Uterus (tissue), 4 donors: ENCODE results near the gene CHRNA4. TPM values are rescaled to one million over a fixed set of nuclear protein-coding genes. Genes with fewer than 3 reads are reported as not detected.
"Not testable (repeated sequence)": the region's sequence is repeated elsewhere in the genome, so short reads cannot be mapped to it uniquely, and the experiment has no call there.

Experiments used
- DNase-seq, 2 donors: peaks; one replicate each; pipeline ENCODE4 v3.0.0-alpha.2; 2019 to 2020
- H3K27ac ChIP-seq, 2 donors: fragments of 200-600 bp; sonication (generic); 1 replicate in 1 of 2; 2 replicates in 1 of 2; pipeline ENCODE4 v1.5.1; 2016 to 2018
- H3K27me3 ChIP-seq, 2 donors: fragments of 200-600 bp; sonication (generic); one replicate each; pipeline ENCODE4 v1.5.1; 2018 to 2019; ENCODE audit warnings: control low read depth in 1 of 2
- H3K36me3 ChIP-seq, 2 donors: fragments of 200-600 bp; sonication (generic); one replicate each; pipeline ENCODE4 v1.5.1; 2019; ENCODE audit warnings: control low read depth in 1 of 2
- H3K4me1 ChIP-seq, 2 donors: fragments of 200-600 bp; sonication (generic); one replicate each; pipeline ENCODE4 v1.5.1; 2018 to 2019; ENCODE audit warnings: control low read depth in 1 of 2
- H3K4me3 ChIP-seq, 2 donors: fragments of 200-600 bp; sonication (generic); 1 replicate in 1 of 2; 2 replicates in 1 of 2; pipeline ENCODE4 v1.5.1; 2018 to 2019; ENCODE audit warnings: mild to moderate bottlenecking in 1 of 2
- H3K9me3 ChIP-seq, 2 donors: fragments of 200-600 bp; sonication (generic); one replicate each; pipeline ENCODE4 v1.5.1; 2019; ENCODE audit warnings: control low read depth in 1 of 2
- CTCF ChIP-seq, 4 experiments: fragments of 200-600 bp in 2 of 4; fragments of 450-650 bp in 2 of 4; sonication (generic) in 2 of 4; IDR thresholded peaks; one replicate each; pipeline ENCODE4 v1.5.1; 2016 to 2019; ENCODE audit warnings: antibody characterized with exemption in 4 of 4, mild to moderate bottlenecking in 2 of 4, moderate library complexity in 1 of 4
- POLR2A ChIP-seq, 2 donors: fragments of 450-650 bp; IDR thresholded peaks; one replicate each; pipeline ENCODE4 v1.6.1; 2016; ENCODE audit warnings: antibody characterized with exemption in 2 of 2, mild to moderate bottlenecking in 1 of 2, moderate library complexity in 1 of 2
- intact Hi-C: fragments of 100-400 bp; cut with DNase I; formaldehyde crosslinking; loops from one replicate; pipeline ENCODE4 v1.15.1; 2023; ENCODE audit warnings: low total_unique reads
- total RNA-seq, 4 donors: library from RNA; depleted of rRNA in 3 of 4; stranded (reverse); fragments of >200 nt in 3 of 4; gene quantifications; one replicate each; pipeline versions ENCODE4 v1.1.0 to v1.2.4, GENCODE V29; 2014 to 2023
- donor health status: DM: yes; HTN: yes; CAD: no.

Gene CHRNA4
- total RNA-seq, 4 donors from 2014 or later: 0.21 to 1.5 TPM; not detected in 2

GRCh38 chr20:63307538-63308217, 53.5 kb downstream of the CHRNA4 start:
- peaks cover 0 to 10% of the 10 kb centered on the region in 2 donors for H3K27me3 ChIP-seq
- H3K9me3 ChIP-seq: no peaks in the 10 kb centered on the region
- no peak overlapping the region for H3K4me3 ChIP-seq
- no peaks in the 10 kb centered on the region for H3K4me1 ChIP-seq
- intact Hi-C loops: no loop called here
- H3K36me3 ChIP-seq: no peaks in the 10 kb centered on the region
- TF ChIP-seq CTCF (IDR thresholded peaks at IDR 0.05): no peak
- no peak for TF ChIP-seq POLR2A (IDR thresholded peaks at IDR 0.05)
- no peak overlapping the region for H3K27ac ChIP-seq
- DNase-seq: no peak

GRCh38 chr20:63306673-63307537, 54.2 kb downstream of the CHRNA4 start:
- TF ChIP-seq CTCF (IDR thresholded peaks at IDR 0.05): no peak
- TF ChIP-seq POLR2A (IDR thresholded peaks at IDR 0.05): no peak
- no peak for DNase-seq
- no peaks in the 10 kb centered on the region for H3K4me1 ChIP-seq
- no peaks in the 10 kb centered on the region for H3K9me3 ChIP-seq
- H3K36me3 ChIP-seq: no peaks in the 10 kb centered on the region
- intact Hi-C loops: no loop called here
- no peak overlapping the region for H3K4me3 ChIP-seq
- H3K27me3 ChIP-seq: peaks cover 0 to 10% of the 10 kb centered on the region in 2 donors
- H3K27ac ChIP-seq: no peak overlapping the region

- H3K36me3 ChIP-seq, intact Hi-C loops, H3K4me3 ChIP-seq, H3K27ac ChIP-seq, H3K9me3 ChIP-seq, DNase-seq, H3K4me1 ChIP-seq, H3K27me3 ChIP-seq: not testable (repeated sequence)
These were observed 55.0 kb downstream of the CHRNA4 start for GRCh38 chr20:63305933-63306672.

- Histone ChIP-seq H3K4me1 (no peaks in the 10 kb centered on the region), H3K36me3 (no peaks in the 10 kb centered on the region), H3K27ac (no peak overlapping the region), H3K9me3 (no peaks in the 10 kb centered on the region), H3K27me3 (peaks cover 0 to 10% of the 10 kb centered on the region in 2 donors), H3K4me3 (no peak overlapping the region)
- no peak for TF ChIP-seq POLR2A (IDR thresholded peaks at IDR 0.05)
- no peak for TF ChIP-seq CTCF (IDR thresholded peaks at IDR 0.05)
- DNase-seq: no peak
- intact Hi-C loops: no loop called here
These were observed 55.8 kb downstream of the CHRNA4 start for GRCh38 chr20:63305393-63305792.

- Histone ChIP-seq H3K9me3 (no peaks in the 10 kb centered on the region), H3K36me3 (no peaks in the 10 kb centered on the region), H3K4me1 (no peaks in the 10 kb centered on the region), H3K27me3 (peaks cover 0 to 10% of the 10 kb centered on the region in 2 donors), H3K4me3 (no peak overlapping the region), H3K27ac (no peak overlapping the region)
- TF ChIP-seq CTCF (IDR thresholded peaks at IDR 0.05): no peak
- no peak for TF ChIP-seq POLR2A (IDR thresholded peaks at IDR 0.05)
- no peak for DNase-seq
- intact Hi-C loops: no loop called here
These were observed 58.0 kb downstream of the CHRNA4 start for GRCh38 chr20:63303095-63303666.
